ENCODE data around the gene PPP1R14D. TPM values are rescaled to one million over a fixed set of nuclear protein-coding genes. Genes with fewer than 3 reads are reported as not detected.

The PPP1R14D gene
- polyA plus RNA-seq, 1 donor from 2014 or later: not detected

DNA sequence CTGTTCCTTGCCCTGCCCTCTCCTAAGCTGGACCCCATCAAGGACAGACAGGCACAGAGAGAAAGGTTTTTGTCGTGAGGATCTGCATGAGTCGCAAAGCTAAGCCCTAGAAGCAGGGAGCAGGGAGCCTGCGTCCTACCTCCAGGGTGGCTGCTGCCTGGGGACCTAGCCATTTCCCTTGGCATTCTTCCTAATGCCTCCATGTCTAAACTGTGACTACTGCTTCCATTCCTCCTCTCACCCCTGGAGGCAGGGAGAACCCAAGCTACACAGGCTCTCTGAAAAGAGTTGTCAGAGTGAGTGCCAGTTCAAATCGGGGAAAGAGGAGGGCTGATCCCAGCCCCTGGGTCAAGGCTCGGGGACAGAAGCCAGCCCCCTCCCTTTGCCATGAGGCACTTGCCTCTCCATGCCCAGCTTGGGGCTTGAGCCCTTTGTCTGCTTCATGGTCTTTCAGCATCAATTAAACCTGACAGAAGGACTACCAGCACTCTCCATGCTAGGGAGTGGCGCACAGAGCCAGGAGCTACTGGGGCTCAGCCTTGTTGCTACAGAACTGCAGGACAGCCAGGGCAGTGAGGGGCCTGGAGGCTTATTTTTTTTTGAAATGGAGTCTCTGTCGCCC is 62.2 kb downstream of the PPP1R14D start:
- Histone ChIP-seq H2AFZ (ENCODE audit: low read depth, low read length) (no peak overlapping the region), H4K20me1 (ENCODE audit: insufficient read depth) (no peaks in the 10 kb centered on the region), H3K4me2 (ENCODE audit: low read length) (no peak overlapping the region), H3K27ac (ENCODE audit: low read length) (no peak overlapping the region), H3K9ac (ENCODE audit: low read length) (no peak overlapping the region), H3K9me3 (ENCODE audit: low read length) (no peaks in the 10 kb centered on the region), H3K9me2 (ENCODE audit: insufficient read depth, low read length) (no peaks in the 10 kb centered on the region), H3K79me2 (replicated peaks; ENCODE audit: insufficient read depth, low read length) (no peaks in the 10 kb centered on the region), H3K36me3 (ENCODE audit: insufficient read depth, low read length) (no peaks in the 10 kb centered on the region), H3K27me3 (ENCODE audit: insufficient read depth, low read depth, low read length) (peaks cover 21% of the 10 kb centered on the region), H3F3A (ENCODE audit: insufficient read depth, low read length, poor library complexity, severe bottlenecking) (no peaks in the 10 kb centered on the region), H3K4me3 (ENCODE audit: low read length) (no peak overlapping the region)
- TF ChIP-seq, protein P1, sequence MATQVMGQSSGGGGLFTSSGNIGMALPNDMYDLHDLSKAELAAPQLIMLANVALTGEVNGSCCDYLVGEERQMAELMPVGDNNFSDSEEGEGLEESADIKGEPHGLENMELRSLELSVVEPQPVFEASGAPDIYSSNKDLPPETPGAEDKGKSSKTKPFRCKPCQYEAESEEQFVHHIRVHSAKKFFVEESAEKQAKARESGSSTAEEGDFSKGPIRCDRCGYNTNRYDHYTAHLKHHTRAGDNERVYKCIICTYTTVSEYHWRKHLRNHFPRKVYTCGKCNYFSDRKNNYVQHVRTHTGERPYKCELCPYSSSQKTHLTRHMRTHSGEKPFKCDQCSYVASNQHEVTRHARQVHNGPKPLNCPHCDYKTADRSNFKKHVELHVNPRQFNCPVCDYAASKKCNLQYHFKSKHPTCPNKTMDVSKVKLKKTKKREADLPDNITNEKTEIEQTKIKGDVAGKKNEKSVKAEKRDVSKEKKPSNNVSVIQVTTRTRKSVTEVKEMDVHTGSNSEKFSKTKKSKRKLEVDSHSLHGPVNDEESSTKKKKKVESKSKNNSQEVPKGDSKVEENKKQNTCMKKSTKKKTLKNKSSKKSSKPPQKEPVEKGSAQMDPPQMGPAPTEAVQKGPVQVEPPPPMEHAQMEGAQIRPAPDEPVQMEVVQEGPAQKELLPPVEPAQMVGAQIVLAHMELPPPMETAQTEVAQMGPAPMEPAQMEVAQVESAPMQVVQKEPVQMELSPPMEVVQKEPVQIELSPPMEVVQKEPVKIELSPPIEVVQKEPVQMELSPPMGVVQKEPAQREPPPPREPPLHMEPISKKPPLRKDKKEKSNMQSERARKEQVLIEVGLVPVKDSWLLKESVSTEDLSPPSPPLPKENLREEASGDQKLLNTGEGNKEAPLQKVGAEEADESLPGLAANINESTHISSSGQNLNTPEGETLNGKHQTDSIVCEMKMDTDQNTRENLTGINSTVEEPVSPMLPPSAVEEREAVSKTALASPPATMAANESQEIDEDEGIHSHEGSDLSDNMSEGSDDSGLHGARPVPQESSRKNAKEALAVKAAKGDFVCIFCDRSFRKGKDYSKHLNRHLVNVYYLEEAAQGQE (IDR thresholded peaks at IDR 0.05; ENCODE audit: borderline replicate concordance): no peak
- no peak for TF ChIP-seq EP300 (conservative IDR thresholded peaks at IDR 0.05; ENCODE audit: poor library complexity, severe bottlenecking)

Small RNA genes within 50 kb of the gene (small RNA-seq; reads per million reads assigned to genes)
- gene AC025166.1: 0 reads per million in 3 experiments

Other genes starting within 250 kb of the PPP1R14D start
- 0.38 and 2.4 TPM in 2 replicates for gene KNL1, start 234.5 kb downstream of the PPP1R14D start, polyA plus RNA-seq
- gene RAD51, start 133.5 kb downstream of the PPP1R14D start, polyA plus RNA-seq: 0.22 TPM in 1 of 2 replicates, not detected in the other
- 24.7 and 25.3 TPM in 2 replicates for gene RMDN3, start 73.5 kb downstream of the PPP1R14D start, polyA plus RNA-seq
- gene GCHFR, start 64.6 kb downstream of the PPP1R14D start, polyA plus RNA-seq: 7.2 and 17.3 TPM in 2 replicates
- gene C15orf62, start 58.7 kb downstream of the PPP1R14D start, polyA plus RNA-seq: not detected in 2 replicates
- gene ZFYVE19, start 21.6 kb downstream of the PPP1R14D start, polyA plus RNA-seq: 48.2 and 63.7 TPM in 2 replicates
- 68.5 and 79.6 TPM in 2 replicates for gene DNAJC17, start 21.2 kb downstream of the PPP1R14D start, polyA plus RNA-seq
- gene SPINT1, start 15.3 kb upstream of the PPP1R14D start, polyA plus RNA-seq: 0.18 and 0.68 TPM in 2 replicates
- 1.9 and 2.8 TPM in 2 replicates for gene RHOV, start 45.5 kb upstream of the PPP1R14D start, polyA plus RNA-seq
- 13.8 and 16.7 TPM in 2 replicates for gene VPS18, start 65.7 kb upstream of the PPP1R14D start, polyA plus RNA-seq
- gene DLL4, start 100.6 kb upstream of the PPP1R14D start, polyA plus RNA-seq: 2.2 and 2.3 TPM in 2 replicates
- gene CHAC1, start 124.8 kb upstream of the PPP1R14D start, polyA plus RNA-seq: 3.6 and 7.0 TPM in 2 replicates

Measured in neural cell (in vitro differentiated cells).